NCI-H146 (cell line): Measurements from ENCODE around the gene PPP1R16B.
A peak's percentile ranks its signal among the peaks of the same experiment; 100 is the strongest.

Experiments
- DNase-seq: peaks from one replicate; lab custom pipeline; 2025; lab: John Stamatoyannopoulos, UW

The PPP1R16B gene

GRCh38 chr20:38896009-38896594 lies 90.6 kb downstream of the PPP1R16B start:
- no peak for DNase-seq

- DNase-seq: no peak
Observed at GRCh38 chr20:38897267-38897666, 91.8 kb downstream of the PPP1R16B start.

- DNase-seq: peak; percentile 50
Observed at GRCh38 chr20:38900606-38901005, 95.1 kb downstream of the PPP1R16B start.

- no peak for DNase-seq
Observed at GRCh38 chr20:38902601-38903000, 97.1 kb downstream of the PPP1R16B start.

- no peak for DNase-seq
Observed at GRCh38 chr20:38903335-38903734, 97.8 kb downstream of the PPP1R16B start.

GRCh38 chr20:38905375-38905774 lies 99.9 kb downstream of the PPP1R16B start:
- DNase-seq: no peak

- DNase-seq: no peak
Observed at GRCh38 chr20:38907918-38908677, 102.6 kb downstream of the PPP1R16B start.

- no peak for DNase-seq
Observed at GRCh38 chr20:38915355-38915754, 109.9 kb downstream of the PPP1R16B start.

- DNase-seq: no peak
Observed at GRCh38 chr20:38917657-38918056, 112.2 kb downstream of the PPP1R16B start.

- no peak for DNase-seq
Observed at GRCh38 chr20:38918172-38918571, 112.7 kb downstream of the PPP1R16B start.

- no peak for DNase-seq
Observed at GRCh38 chr20:38919683-38920082, 114.2 kb downstream of the PPP1R16B start.

GRCh38 chr20:38920411-38920810 lies 114.9 kb downstream of the PPP1R16B start:
- no peak for DNase-seq

- no peak for DNase-seq
Observed at GRCh38 chr20:38920851-38921250, 115.4 kb downstream of the PPP1R16B start.

- no peak for DNase-seq
Observed at GRCh38 chr20:38924718-38925117, 119.2 kb downstream of the PPP1R16B start.

GRCh38 chr20:38926142-38926933 lies 120.8 kb downstream of the PPP1R16B start, which contains the start of gene FAM83D:
FAM83D (plus strand) TSS chr20:38926417; CDS start chr20:38926443, 26 bp downstream.
- peak; percentile 99 for DNase-seq

- peak; percentile 52 for DNase-seq
Observed at GRCh38 chr20:38926934-38927616, 121.6 kb downstream of the PPP1R16B start.

- DNase-seq: no peak
Observed at GRCh38 chr20:38927902-38928578, 122.5 kb downstream of the PPP1R16B start.

- DNase-seq: no peak
Observed at GRCh38 chr20:38930242-38930569, 124.7 kb downstream of the PPP1R16B start.

- no peak for DNase-seq
Observed at GRCh38 chr20:38931984-38932383, 126.5 kb downstream of the PPP1R16B start.

- DNase-seq: no peak
Observed at GRCh38 chr20:38932457-38933120, 127.1 kb downstream of the PPP1R16B start.

GRCh38 chr20:38934530-38934929 lies 129.0 kb downstream of the PPP1R16B start:
- no peak for DNase-seq
